Activated T-cell treated with anti-CD3 and anti-CD28 coated beads, Interleukin-2, amount 50 U/mL, for 24 hours (primary cell): ENCODE data around the gene STK38.
"Not testable (repeated sequence)": the region's sequence is repeated elsewhere in the genome, so short reads cannot be mapped to it uniquely, and the experiment has no call there.

ENCODE experiments used
- DNase-seq: peaks from one replicate; pipeline ENCODE4 v3.0.0-alpha.2; 2020
- H3K27ac Mint-ChIP-seq: 2 replicates; pipeline ENCODE4 v1.8.0; 2020; ENCODE audit warnings: mild to moderate bottlenecking, mixed read lengths
- H3K27me3 Mint-ChIP-seq: 2 replicates; pipeline ENCODE4 v1.8.0; 2020; ENCODE audit warnings: mixed read lengths
- H3K36me3 Mint-ChIP-seq: 2 replicates; pipeline ENCODE4 v1.8.0; 2020; ENCODE audit warnings: low read depth, mixed read lengths
- H3K4me1 Mint-ChIP-seq: 2 replicates; pipeline ENCODE4 v1.8.0; 2020; ENCODE audit warnings: low read depth, mixed read lengths
- H3K4me3 Mint-ChIP-seq: 2 replicates; pipeline ENCODE4 v1.8.0; 2020; ENCODE audit warnings: mild to moderate bottlenecking, moderate library complexity, mixed read lengths
- H3K9me3 Mint-ChIP-seq: 2 replicates; pipeline ENCODE4 v1.8.0; 2020; ENCODE audit warnings: mixed read lengths

The STK38 gene

GRCh38 chr6:36576578-36576977 lies 29.3 kb upstream of the STK38 start:
- H3K27ac Mint-ChIP-seq, result no peak overlapping the region
- H3K4me3 Mint-ChIP-seq, result no peak overlapping the region
- H3K4me1 Mint-ChIP-seq, result peaks cover 5% of the 10 kb centered on the region
- no peaks in the 10 kb centered on the region for H3K27me3 Mint-ChIP-seq
- no peak for DNase-seq
- no peaks in the 10 kb centered on the region for H3K36me3 Mint-ChIP-seq
- H3K9me3 Mint-ChIP-seq, result no peaks in the 10 kb centered on the region

- DNase-seq, result no peak
- Mint-ChIP-seq H3K27me3 (no peaks in the 10 kb centered on the region), H3K27ac (no peak overlapping the region), H3K36me3 (no peaks in the 10 kb centered on the region), H3K4me1 (peaks cover 7% of the 10 kb centered on the region), H3K9me3 (no peaks in the 10 kb centered on the region), H3K4me3 (no peak overlapping the region)
These were observed 27.4 kb upstream of the STK38 start for GRCh38 chr6:36574679-36575078.

GRCh38 chr6:36572353-36573311 lies 25.4 kb upstream of the STK38 start:
- DNase-seq, H3K27me3 Mint-ChIP-seq, H3K36me3 Mint-ChIP-seq, H3K4me3 Mint-ChIP-seq, H3K9me3 Mint-ChIP-seq, H3K27ac Mint-ChIP-seq, H3K4me1 Mint-ChIP-seq: not testable (repeated sequence)

GRCh38 chr6:36571122-36572043 lies 24.1 kb upstream of the STK38 start:
- Mint-ChIP-seq H3K27me3 (no peaks in the 10 kb centered on the region), H3K4me3 (no peak overlapping the region), H3K27ac (no peak overlapping the region), H3K36me3 (no peaks in the 10 kb centered on the region), H3K9me3 (no peaks in the 10 kb centered on the region), H3K4me1 (peaks cover 3% of the 10 kb centered on the region)
- no peak for DNase-seq

GRCh38 chr6:36570264-36570663 lies 23.0 kb upstream of the STK38 start:
- Mint-ChIP-seq H3K9me3 (no peaks in the 10 kb centered on the region), H3K4me1 (peaks cover 3% of the 10 kb centered on the region), H3K4me3 (no peak overlapping the region), H3K36me3 (no peaks in the 10 kb centered on the region), H3K27ac (no peak overlapping the region), H3K27me3 (no peaks in the 10 kb centered on the region)
- DNase-seq, result no peak

- H3K4me1 Mint-ChIP-seq, result peaks cover 3% of the 10 kb centered on the region
- H3K36me3 Mint-ChIP-seq, result no peaks in the 10 kb centered on the region
- no peak overlapping the region for H3K27ac Mint-ChIP-seq
- no peak for DNase-seq
- no peaks in the 10 kb centered on the region for H3K9me3 Mint-ChIP-seq
- H3K27me3 Mint-ChIP-seq, result no peaks in the 10 kb centered on the region
- no peak overlapping the region for H3K4me3 Mint-ChIP-seq
These were observed 19.2 kb upstream of the STK38 start for GRCh38 chr6:36566418-36566905.

- no peaks in the 10 kb centered on the region for H3K36me3 Mint-ChIP-seq
- H3K9me3 Mint-ChIP-seq, result no peaks in the 10 kb centered on the region
- H3K27ac Mint-ChIP-seq, result no peak overlapping the region
- H3K4me3 Mint-ChIP-seq, result no peak overlapping the region
- H3K4me1 Mint-ChIP-seq, result no peaks in the 10 kb centered on the region
- no peaks in the 10 kb centered on the region for H3K27me3 Mint-ChIP-seq
- DNase-seq, result no peak
These were observed 16.6 kb upstream of the STK38 start for GRCh38 chr6:36563928-36564284.

GRCh38 chr6:36563237-36563927 lies 16.1 kb upstream of the STK38 start:
- DNase-seq, result no peak
- H3K4me3 Mint-ChIP-seq, result no peak overlapping the region

GRCh38 chr6:36560822-36561221 lies 13.5 kb upstream of the STK38 start:
- Mint-ChIP-seq H3K36me3 (no peaks in the 10 kb centered on the region), H3K9me3 (no peaks in the 10 kb centered on the region), H3K4me1 (no peaks in the 10 kb centered on the region), H3K27me3 (no peaks in the 10 kb centered on the region), H3K27ac (no peak overlapping the region), H3K4me3 (no peak overlapping the region)
- no peak for DNase-seq

More at GRCh38 chr6:36563237-36563927, 16.1 kb upstream of the STK38 start:
- H3K27me3 Mint-ChIP-seq, result no peaks in the 10 kb centered on the region
- H3K9me3 Mint-ChIP-seq, result no peaks in the 10 kb centered on the region
- no peaks in the 10 kb centered on the region for H3K36me3 Mint-ChIP-seq
- no peaks in the 10 kb centered on the region for H3K4me1 Mint-ChIP-seq
- no peak overlapping the region for H3K27ac Mint-ChIP-seq

GRCh38 chr6:36559011-36559793 lies 11.9 kb upstream of the STK38 start:
- Mint-ChIP-seq H3K27ac (no peak overlapping the region), H3K4me1 (no peaks in the 10 kb centered on the region), H3K9me3 (no peaks in the 10 kb centered on the region), H3K4me3 (no peak overlapping the region), H3K27me3 (no peaks in the 10 kb centered on the region), H3K36me3 (no peaks in the 10 kb centered on the region)
- DNase-seq, result no peak

- no peak overlapping the region for H3K27ac Mint-ChIP-seq
- H3K9me3 Mint-ChIP-seq, result no peaks in the 10 kb centered on the region
- no peaks in the 10 kb centered on the region for H3K27me3 Mint-ChIP-seq
- H3K36me3 Mint-ChIP-seq, result no peaks in the 10 kb centered on the region
- DNase-seq, result no peak
- no peaks in the 10 kb centered on the region for H3K4me1 Mint-ChIP-seq
- H3K4me3 Mint-ChIP-seq, result no peak overlapping the region
These were observed 9.0 kb upstream of the STK38 start for GRCh38 chr6:36556281-36556680.

- Mint-ChIP-seq H3K4me3 (no peak overlapping the region), H3K36me3 (no peaks in the 10 kb centered on the region), H3K4me1 (no peaks in the 10 kb centered on the region), H3K27me3 (no peaks in the 10 kb centered on the region), H3K27ac (no peak overlapping the region), H3K9me3 (no peaks in the 10 kb centered on the region)
- DNase-seq, result no peak
These were observed 8.5 kb upstream of the STK38 start for GRCh38 chr6:36555750-36556252.

- H3K4me3 Mint-ChIP-seq, result no peak overlapping the region
- no peak overlapping the region for H3K27ac Mint-ChIP-seq
- H3K4me1 Mint-ChIP-seq, result peaks cover 20% of the 10 kb centered on the region
- peaks cover 12% of the 10 kb centered on the region for H3K36me3 Mint-ChIP-seq
- no peaks in the 10 kb centered on the region for H3K9me3 Mint-ChIP-seq
- DNase-seq, result no peak
- H3K27me3 Mint-ChIP-seq, result no peaks in the 10 kb centered on the region
These were observed 3.3 kb upstream of the STK38 start for GRCh38 chr6:36550473-36551000.
